Stimulated activated CD4-positive, alpha-beta T cell treated with anti-CD3 and anti-CD28 coated beads, TNF-alpha, amount 100 ng/mL, for 1 hour (primary cell): ENCODE data around the gene DYNLL1.
A peak's percentile ranks its signal among the peaks of the same experiment; 100 is the strongest.
"Not testable (repeated sequence)": the region's sequence is repeated elsewhere in the genome, so short reads cannot be mapped to it uniquely, and the experiment has no call there.

ENCODE experiments used
- DNase-seq, 3 donors: peaks; one replicate each; pipeline ENCODE4 v3.0.0-alpha.2; 2020; ENCODE audit warnings: low read depth in 3 of 3, low spot score in 1 of 3

The DYNLL1 gene

GRCh38 chr12:120495731-120496412 is at the start of gene DYNLL1:
TSS of gene DYNLL1 (plus strand) at chr12:120496113. CDS start at chr12:120496422, 309 bp downstream.
- DNase-seq = peak; percentile 89 to 98 (median 92)

GRCh38 chr12:120446844-120447178 is 49.1 kb upstream of the DYNLL1 start:
- DNase-seq = not testable (repeated sequence)

- DNase-seq = no peak
Observed at GRCh38 chr12:120447992-120448391, 47.9 kb upstream of the DYNLL1 start.

GRCh38 chr12:120452524-120452923 is 43.4 kb upstream of the DYNLL1 start:
- not testable (repeated sequence) for DNase-seq

GRCh38 chr12:120453060-120453750 is 42.7 kb upstream of the DYNLL1 start:
- no peak for DNase-seq

- no peak for DNase-seq
Observed at GRCh38 chr12:120453977-120454376, 41.9 kb upstream of the DYNLL1 start.

GRCh38 chr12:120455302-120455701 is 40.6 kb upstream of the DYNLL1 start:
- no peak for DNase-seq

- DNase-seq = no peak
Observed at GRCh38 chr12:120457133-120457532, 38.8 kb upstream of the DYNLL1 start.

GRCh38 chr12:120460157-120460556 is 35.8 kb upstream of the DYNLL1 start:
- no peak for DNase-seq

- DNase-seq = no peak
Observed at GRCh38 chr12:120462099-120462640, 33.7 kb upstream of the DYNLL1 start.

- DNase-seq = no peak
Observed at GRCh38 chr12:120463712-120464111, 32.2 kb upstream of the DYNLL1 start.

GRCh38 chr12:120465756-120466155 is 30.2 kb upstream of the DYNLL1 start:
- no peak for DNase-seq

GRCh38 chr12:120466560-120467315 is 29.2 kb upstream of the DYNLL1 start:
- peak in 1 of 3 donors; percentile 17 for DNase-seq

- no peak for DNase-seq
Observed at GRCh38 chr12:120467439-120467838, 28.5 kb upstream of the DYNLL1 start.

- no peak for DNase-seq
Observed at GRCh38 chr12:120468325-120468820, 27.5 kb upstream of the DYNLL1 start.

- peak; percentile 12 to 35 (median 25) for DNase-seq
Observed at GRCh38 chr12:120468821-120469449, 27.0 kb upstream of the DYNLL1 start.

GRCh38 chr12:120469450-120470149 is 26.3 kb upstream of the DYNLL1 start, which contains the start of gene SRSF9:
TSS of gene SRSF9 (minus strand) at chr12:120469748. CDS start at chr12:120469609, 139 bp downstream.
- DNase-seq = peak; percentile 93 to 97 (median 97)

- no peak for DNase-seq
Observed at GRCh38 chr12:120470150-120470784, 25.6 kb upstream of the DYNLL1 start.

GRCh38 chr12:120472521-120472920 is 23.4 kb upstream of the DYNLL1 start:
- no peak for DNase-seq
